ENCODE measurements around the gene MRTO4.
"Not testable (repeated sequence)": the region's sequence is repeated elsewhere in the genome, so short reads cannot be mapped to it uniquely, and the experiment has no call there.

Gene MRTO4

GRCh38 chr1:19213580-19213979 is 38.0 kb upstream of the MRTO4 start:
- H4K20me1 ChIP-seq (ENCODE audit: low read depth, low read length) = peaks cover 7% of the 10 kb centered on the region
- no peak for TF ChIP-seq EZH2phosphoT487 (conservative IDR thresholded peaks at IDR 0.05; ENCODE audit: low read length)
- TF ChIP-seq CTCF (IDR thresholded peaks at IDR 0.05; ENCODE audit: insufficient read depth, low read length, poor library complexity, severe bottlenecking) = no peak

GRCh38 chr1:19216585-19216984 is 35.0 kb upstream of the MRTO4 start:
- not testable (repeated sequence) for H3K27ac ChIP-seq (ENCODE audit: low read depth, low read length); H3K9me2 ChIP-seq (replicated peaks; ENCODE audit: insufficient read depth, low read length); H3K4me2 ChIP-seq (ENCODE audit: low read depth, low read length, poor library complexity, severe bottlenecking); H3K9ac ChIP-seq (ENCODE audit: low read length); H3K9me3 ChIP-seq (ENCODE audit: insufficient read depth, low read length); H3K4me3 ChIP-seq (ENCODE audit: insufficient read depth, low read length, poor library complexity, severe bottlenecking); H3F3A ChIP-seq (ENCODE audit: insufficient read depth); H3K27me3 ChIP-seq (ENCODE audit: low read length); H4K20me1 ChIP-seq (ENCODE audit: low read depth, low read length); H2AFZ ChIP-seq (ENCODE audit: low read depth, low read length, severe bottlenecking)
- Histone ChIP-seq H3K36me3 (ENCODE audit: low read length) (peaks cover 34% of the 10 kb centered on the region; the same call in 1 of the 2 replicates), H3K79me2 (ENCODE audit: insufficient read depth, low read length) (peaks cover 50% of the 10 kb centered on the region)

More at GRCh38 chr1:19213580-19213979, 38.0 kb upstream of the MRTO4 start:
- Histone ChIP-seq H2AFZ (ENCODE audit: low read depth, low read length, severe bottlenecking) (no peak overlapping the region), H3K4me2 (ENCODE audit: low read depth, low read length, poor library complexity, severe bottlenecking) (no peak overlapping the region), H3K9ac (ENCODE audit: low read length) (no peak overlapping the region), H3K27ac (ENCODE audit: low read depth, low read length) (no peak overlapping the region), H3K27me3 (ENCODE audit: low read length) (no peaks in the 10 kb centered on the region), H3F3A (ENCODE audit: insufficient read depth) (peaks cover 7% of the 10 kb centered on the region; the same call in 1 of the 2 replicates), H3K79me2 (ENCODE audit: insufficient read depth, low read length) (peaks cover 77% of the 10 kb centered on the region), H3K9me2 (replicated peaks; ENCODE audit: insufficient read depth, low read length) (no peaks in the 10 kb centered on the region), H3K4me3 (ENCODE audit: insufficient read depth, low read length, poor library complexity, severe bottlenecking) (no peak overlapping the region), H3K36me3 (ENCODE audit: low read length) (peaks cover 23% of the 10 kb centered on the region; the same call in 1 of the 2 replicates), H3K9me3 (ENCODE audit: insufficient read depth, low read length) (no peaks in the 10 kb centered on the region)

GRCh38 chr1:19219451-19219850 is 32.2 kb upstream of the MRTO4 start:
- TF ChIP-seq CTCF (IDR thresholded peaks at IDR 0.05; ENCODE audit: insufficient read depth, low read length, poor library complexity, severe bottlenecking) (no peak), EZH2phosphoT487 (conservative IDR thresholded peaks at IDR 0.05; ENCODE audit: low read length) (no peak)
- H3K27ac ChIP-seq (ENCODE audit: low read depth, low read length) = no peak overlapping the region

GRCh38 chr1:19220080-19220846 is 31.3 kb upstream of the MRTO4 start:
- Histone ChIP-seq H3K4me3 (ENCODE audit: insufficient read depth, low read length, poor library complexity, severe bottlenecking) (no peak overlapping the region), H4K20me1 (ENCODE audit: low read depth, low read length) (no peaks in the 10 kb centered on the region), H3K4me2 (ENCODE audit: low read depth, low read length, poor library complexity, severe bottlenecking) (no peak overlapping the region), H3K9ac (ENCODE audit: low read length) (no peak overlapping the region), H2AFZ (ENCODE audit: low read depth, low read length, severe bottlenecking) (no peak overlapping the region), H3K79me2 (ENCODE audit: insufficient read depth, low read length) (peaks cover 21% of the 10 kb centered on the region), H3K27me3 (ENCODE audit: low read length) (no peaks in the 10 kb centered on the region), H3K36me3 (ENCODE audit: low read length) (peaks cover 26% of the 10 kb centered on the region; the same call in 1 of the 2 replicates), H3K9me3 (ENCODE audit: insufficient read depth, low read length) (no peaks in the 10 kb centered on the region), H3K27ac (ENCODE audit: low read depth, low read length) (no peak overlapping the region), H3K9me2 (replicated peaks; ENCODE audit: insufficient read depth, low read length) (no peaks in the 10 kb centered on the region), H3F3A (ENCODE audit: insufficient read depth) (0 out of 2 replicates have a peak, but pooled peaks cover 5% of the 10 kb centered on the region)
- no peak for TF ChIP-seq EZH2phosphoT487 (conservative IDR thresholded peaks at IDR 0.05; ENCODE audit: low read length)
- TF ChIP-seq CTCF (IDR thresholded peaks at IDR 0.05; ENCODE audit: insufficient read depth, low read length, poor library complexity, severe bottlenecking) = no peak

More at GRCh38 chr1:19219451-19219850, 32.2 kb upstream of the MRTO4 start:
- H3K4me3 ChIP-seq (ENCODE audit: insufficient read depth, low read length, poor library complexity, severe bottlenecking) = no peak overlapping the region
- H2AFZ ChIP-seq (ENCODE audit: low read depth, low read length, severe bottlenecking) = no peak overlapping the region
- H3F3A ChIP-seq (ENCODE audit: insufficient read depth) = 0 out of 2 replicates have a peak, but pooled peaks cover 5% of the 10 kb centered on the region
- peaks cover 26% of the 10 kb centered on the region; the same call in 1 of the 2 replicates for H3K36me3 ChIP-seq (ENCODE audit: low read length)
- H3K27me3 ChIP-seq (ENCODE audit: low read length) = no peaks in the 10 kb centered on the region
- H4K20me1 ChIP-seq (ENCODE audit: low read depth, low read length) = no peaks in the 10 kb centered on the region
- H3K79me2 ChIP-seq (ENCODE audit: insufficient read depth, low read length) = peaks cover 25% of the 10 kb centered on the region
- H3K4me2 ChIP-seq (ENCODE audit: low read depth, low read length, poor library complexity, severe bottlenecking) = no peak overlapping the region
- H3K9me3 ChIP-seq (ENCODE audit: insufficient read depth, low read length) = no peaks in the 10 kb centered on the region
- no peaks in the 10 kb centered on the region for H3K9me2 ChIP-seq (replicated peaks; ENCODE audit: insufficient read depth, low read length)
- no peak overlapping the region for H3K9ac ChIP-seq (ENCODE audit: low read length)

Measured in SU-DHL-6 (cell line).